CD4-positive, alpha-beta T cell (primary cell): ENCODE data around the gene RBM20. TPM values are rescaled to one million over a fixed set of nuclear protein-coding genes. Genes with fewer than 3 reads are reported as not detected.

Experiments
- ATAC-seq: fragments of 200-7000 bp; cut with Tn5 transposase; one replicate; pipeline ENCODE4 v1.10.0; 2022; ENCODE audit warnings: mild to moderate bottlenecking; ENCODE audit not compliant: poor library complexity
- CTCF ChIA-PET: fragments of 350-600 bp; sonication (Branson Sonifier 250); formaldehyde crosslinking; loops from one replicate; lab custom pipeline; 2021; ENCODE audit warnings: antibody characterized with exemption, inconsistent platforms; lab: Charles Lee
- POLR2A ChIA-PET: fragments of 350-600 bp; sonication (Branson Sonifier 250); formaldehyde crosslinking; loops from one replicate; lab custom pipeline; 2021; ENCODE audit warnings: antibody characterized with exemption, inconsistent platforms; lab: Charles Lee
- DNase-seq, 14 experiments: peaks; one replicate each; pipeline ENCODE4 v3.0.0-alpha.2; 2013 to 2020; ENCODE audit warnings: mixed read lengths in 2 of 14
- H3K27ac ChIP-seq, 2 donors: one replicate each; pipeline versions ENCODE4 v1.5.1 to v1.7.0; 2013; ENCODE audit warnings: low read length in 2 of 2, low read depth in 1 of 2, mild to moderate bottlenecking in 1 of 2
- H3K27me3 ChIP-seq, 2 experiments: 1 replicate in 1 of 2; 2 replicates in 1 of 2; pipeline versions ENCODE4 v1.6.1 to v1.7.0; 2013; ENCODE audit warnings: low read length in 2 of 2, control low read depth in 1 of 2, mild to moderate bottlenecking in 1 of 2, moderate library complexity in 1 of 2; ENCODE audit not compliant: insufficient read depth in 2 of 2, control insufficient read depth in 1 of 2
- H3K36me3 ChIP-seq: one replicate; pipeline ENCODE4 v1.6.1; 2013; ENCODE audit warnings: low read length, control low read depth; ENCODE audit not compliant: insufficient read depth
- H3K4me1 ChIP-seq: one replicate; pipeline ENCODE4 v1.6.1; 2013; ENCODE audit warnings: low read length, control low read depth; ENCODE audit not compliant: insufficient read depth
- H3K4me3 ChIP-seq: one replicate; pipeline ENCODE4 v1.5.1; 2013; ENCODE audit warnings: mild to moderate bottlenecking, low read length, moderate library complexity
- H3K9me3 ChIP-seq, 2 experiments: 1 replicate in 1 of 2; 2 replicates in 1 of 2; pipeline versions ENCODE4 v1.6.1 to v1.7.0; 2013; ENCODE audit warnings: low read length in 2 of 2, mild to moderate bottlenecking in 2 of 2, control low read depth in 1 of 2, moderate library complexity in 1 of 2; ENCODE audit not compliant: control insufficient read depth in 1 of 2, insufficient read depth in 1 of 2
- H3K27ac Mint-ChIP-seq: one replicate; pipeline ENCODE4 v1.8.0; 2020; ENCODE audit warnings: mixed read lengths
- H3K27me3 Mint-ChIP-seq: one replicate; pipeline ENCODE4 v1.8.0; 2021; ENCODE audit warnings: mixed read lengths
- H3K36me3 Mint-ChIP-seq: one replicate; pipeline ENCODE4 v1.8.0; 2021; ENCODE audit warnings: low read depth, mixed read lengths
- H3K4me1 Mint-ChIP-seq: one replicate; pipeline ENCODE4 v1.8.0; 2021; ENCODE audit warnings: low read depth, mixed read lengths
- H3K4me3 Mint-ChIP-seq: one replicate; pipeline ENCODE4 v1.8.0; 2020; ENCODE audit warnings: mild to moderate bottlenecking, mixed read lengths
- H3K9me3 Mint-ChIP-seq: one replicate; pipeline ENCODE4 v1.8.0; 2020; ENCODE audit warnings: mixed read lengths
- CTCF ChIP-seq: fragments of 200-600 bp; IDR thresholded peaks from one replicate; pipeline ENCODE4 v1.8.0; 2022; ENCODE audit warnings: antibody characterized with exemption, mild to moderate bottlenecking
- intact Hi-C, 2 experiments: fragments of 100-400 bp; cut with DNase I in 1 of 2; cut with micrococcal nuclease in 1 of 2; formaldehyde crosslinking; loops; one replicate each; pipeline versions ENCODE4 v1.15.1 to v1.9.0; 2023 to 2025; cut with DNase I, micrococcal nuclease
- total RNA-seq, 174 experiments: library from RNA in 2 of 174; stranded (reverse) in 2 of 174; gene quantifications; one replicate each; pipeline ENCODE4 v1.2.3 and lab custom pipeline; 2021 to 2026

RBM20 gene
- total RNA-seq, 2 experiments from 2014 or later: 0.91 to 1.1 TPM

- no peak for TF ChIP-seq CTCF
- intact Hi-C loops: no loop called here
- H3K9me3 ChIP-seq: no peaks in the 10 kb centered on the region
- Mint-ChIP-seq H3K4me1 (peaks cover 14% of the 10 kb centered on the region), H3K27me3 (no peaks in the 10 kb centered on the region), H3K9me3 (no peaks in the 10 kb centered on the region), H3K36me3 (no peaks in the 10 kb centered on the region), H3K27ac (no peak overlapping the region), H3K4me3 (no peak overlapping the region)
- H3K4me1 ChIP-seq: peaks cover 3% of the 10 kb centered on the region
- no peak overlapping the region for H3K27ac ChIP-seq
- POLR2A ChIA-PET: no interaction called here
- no peak for DNase-seq
- no peaks in the 10 kb centered on the region for H3K27me3 ChIP-seq
- H3K36me3 ChIP-seq: no peaks in the 10 kb centered on the region
- ATAC-seq: no peak
- CTCF ChIA-PET: no interaction called here
- H3K4me3 ChIP-seq: no peak overlapping the region
These were observed 127.3 kb downstream of the RBM20 start for GRCh38 chr10:110771486-110771885.

- Histone ChIP-seq H3K4me3 (no peak overlapping the region), H3K27me3 (no peaks in the 10 kb centered on the region), H3K36me3 (no peaks in the 10 kb centered on the region), H3K4me1 (peaks cover 3% of the 10 kb centered on the region), H3K9me3 (no peaks in the 10 kb centered on the region), H3K27ac (no peak overlapping the region)
- ChIA-PET CTCF (no interaction called here), POLR2A (no interaction called here)
- intact Hi-C loops: no loop called here
- peaks cover 17% of the 10 kb centered on the region for H3K4me1 Mint-ChIP-seq
- H3K9me3 Mint-ChIP-seq: no peaks in the 10 kb centered on the region
- no peaks in the 10 kb centered on the region for H3K36me3 Mint-ChIP-seq
- H3K27ac Mint-ChIP-seq: no peak overlapping the region
- ATAC-seq (no peak), DNase-seq (no peak)
- H3K4me3 Mint-ChIP-seq: no peak overlapping the region
- no peaks in the 10 kb centered on the region for H3K27me3 Mint-ChIP-seq
- no peak for TF ChIP-seq CTCF
These were observed 127.9 kb downstream of the RBM20 start for GRCh38 chr10:110771991-110772390.

GRCh38 chr10:110772454-110773025, 128.4 kb downstream of the RBM20 start:
- no peaks in the 10 kb centered on the region for H3K27me3 Mint-ChIP-seq

More at GRCh38 chr10:110772454-110773025, 128.4 kb downstream of the RBM20 start:
- H3K36me3 Mint-ChIP-seq: no peaks in the 10 kb centered on the region
- Histone ChIP-seq H3K27me3 (no peaks in the 10 kb centered on the region), H3K4me3 (no peak overlapping the region), H3K4me1 (peaks cover 3% of the 10 kb centered on the region), H3K9me3 (no peaks in the 10 kb centered on the region), H3K36me3 (no peaks in the 10 kb centered on the region), H3K27ac (no peak overlapping the region)
- ChIA-PET CTCF (no interaction called here), POLR2A (no interaction called here)
- H3K4me3 Mint-ChIP-seq: no peak overlapping the region
- no peaks in the 10 kb centered on the region for H3K9me3 Mint-ChIP-seq
- DNase-seq (no peak), ATAC-seq (no peak)
- intact Hi-C loops: no loop called here
- H3K4me1 Mint-ChIP-seq: peaks cover 18% of the 10 kb centered on the region
- H3K27ac Mint-ChIP-seq: no peak overlapping the region
- TF ChIP-seq CTCF: no peak
